Esophagus muscularis mucosa (tissue), 3 donors: ENCODE data around the gene ENOSF1.

ENCODE experiments used
- CTCF ChIP-seq, 3 experiments: fragments of 200-600 bp in 2 of 3; fragments of 450-650 bp in 1 of 3; sonication (generic) in 2 of 3; IDR thresholded peaks; one replicate each; pipeline ENCODE4 v1.5.1; 2017 to 2019; ENCODE audit warnings: antibody characterized with exemption in 3 of 3, mild to moderate bottlenecking in 2 of 3, moderate library complexity in 1 of 3
- EP300 ChIP-seq: sonication (generic); formaldehyde crosslinking; IDR thresholded peaks from one replicate; pipeline ENCODE4 v1.6.1; 2017; ENCODE audit warnings: antibody characterized with exemption

DNA sequence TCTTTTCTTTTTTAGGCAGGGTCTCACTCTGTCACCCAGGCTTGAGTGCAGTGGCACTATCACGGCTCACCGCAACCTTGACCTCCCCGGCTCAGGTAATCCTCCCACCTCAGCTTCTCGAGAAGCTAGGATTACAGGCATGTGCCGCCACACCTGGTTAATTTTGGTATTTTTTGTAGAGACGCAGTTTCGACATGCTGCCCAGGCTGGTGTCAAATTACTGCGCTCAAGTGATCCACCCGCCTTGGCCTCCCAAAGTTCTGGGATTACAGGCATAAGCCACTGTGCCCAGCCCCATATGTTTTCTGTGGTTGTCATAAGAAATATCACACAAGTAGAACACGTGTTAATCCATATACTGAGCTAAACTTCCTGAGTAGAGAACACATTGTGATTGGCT is 14.6 kb downstream of the ENOSF1 start:
- no peak for TF ChIP-seq EP300
- TF ChIP-seq CTCF (IDR thresholded peaks at IDR 0.05): no peak
